ENCODE data around the gene MFSD12.

MFSD12 gene

DNA sequence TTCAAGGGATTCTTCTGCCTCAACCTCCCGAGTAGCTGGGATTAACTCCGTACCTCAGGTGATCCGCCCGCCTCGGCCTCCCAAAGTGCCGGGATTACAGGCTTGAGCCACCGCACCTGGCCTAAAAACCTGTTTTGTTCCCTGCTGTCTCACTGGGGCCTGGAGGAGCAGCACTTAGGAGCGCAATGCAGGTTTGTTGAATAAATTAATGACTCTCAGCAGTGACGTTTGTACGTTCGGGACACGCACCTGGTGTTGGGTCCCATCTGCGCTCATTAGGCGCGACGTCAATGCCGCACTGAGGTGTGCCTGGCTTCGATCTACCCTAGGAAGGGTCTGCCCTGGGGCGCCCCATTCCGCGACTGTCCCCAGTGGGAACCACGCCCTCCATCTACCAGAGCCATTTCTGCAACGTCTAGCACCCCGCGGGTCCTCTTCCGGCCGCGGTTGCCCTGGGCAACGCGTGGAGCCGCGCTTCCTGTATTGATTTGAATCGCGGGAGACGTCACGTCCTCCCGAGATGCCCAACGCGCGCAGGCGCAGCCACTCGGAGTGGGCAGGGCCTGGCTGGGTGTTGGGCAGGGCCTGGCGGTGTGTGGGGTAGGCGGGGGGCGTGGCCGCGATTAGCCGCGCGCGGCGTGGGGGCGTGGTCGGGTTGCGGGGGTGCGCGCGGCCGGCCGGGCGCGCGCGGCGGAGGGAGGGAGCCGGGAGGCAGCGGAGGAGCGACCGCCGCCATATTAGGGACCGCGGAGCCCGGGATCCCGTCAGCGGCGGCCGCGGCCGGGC is 51.6 kb downstream of the MFSD12 start, which contains the start of gene FZR1:
Gene FZR1, plus strand, starts transcription at position 714 of the 786 bp plus-strand sequence. CDS start 16,679 bp downstream, outside the sequence.
- DNase-seq = peak; percentile 91

DNA sequence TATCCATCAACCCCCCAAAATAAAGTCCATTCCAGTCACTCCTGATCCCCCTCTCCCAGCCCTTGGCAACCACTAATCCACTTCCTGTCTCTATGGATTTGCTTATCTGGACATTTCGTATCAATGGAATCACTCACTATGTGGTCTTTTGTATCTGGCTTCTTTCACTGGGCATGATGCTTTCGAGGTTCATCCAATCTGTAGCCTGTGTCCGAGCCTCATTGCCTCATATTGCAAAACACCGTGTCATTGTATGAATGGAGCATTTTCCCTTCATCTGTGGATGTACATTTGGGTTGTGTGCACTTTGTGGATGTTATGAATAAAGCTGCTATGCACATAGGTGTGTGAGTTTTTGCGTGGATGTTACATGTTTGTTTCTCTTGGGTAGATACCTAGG is 52.7 kb downstream of the MFSD12 start:
- DNase-seq = no peak

DNA sequence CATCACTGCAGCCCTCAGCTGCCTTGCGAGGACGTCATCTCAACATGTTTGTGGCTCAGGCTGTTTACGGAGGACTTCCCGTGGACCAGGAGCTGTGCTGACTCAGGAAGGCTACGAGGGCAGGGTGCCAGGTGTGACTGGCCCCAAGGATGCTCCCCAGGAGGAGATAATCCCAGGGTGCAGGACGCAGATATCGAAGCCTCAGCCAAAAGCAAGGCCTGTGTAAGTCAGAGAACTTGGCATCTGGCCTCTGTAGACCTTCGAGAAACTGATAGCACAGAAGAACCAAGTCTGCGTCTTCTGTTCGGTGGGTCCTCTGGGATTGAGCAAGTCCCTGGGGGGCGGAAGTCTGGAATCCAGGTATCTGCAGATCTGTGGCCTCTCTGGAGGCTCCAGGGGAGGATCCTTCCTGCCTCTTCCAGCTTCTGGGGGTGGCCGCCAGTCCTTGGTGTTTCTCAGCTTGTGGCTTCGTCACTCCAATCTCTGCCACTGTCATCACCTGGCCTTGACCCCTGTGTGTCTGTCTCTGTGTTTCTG is 54.3 kb downstream of the MFSD12 start:
- no peak for DNase-seq

DNA sequence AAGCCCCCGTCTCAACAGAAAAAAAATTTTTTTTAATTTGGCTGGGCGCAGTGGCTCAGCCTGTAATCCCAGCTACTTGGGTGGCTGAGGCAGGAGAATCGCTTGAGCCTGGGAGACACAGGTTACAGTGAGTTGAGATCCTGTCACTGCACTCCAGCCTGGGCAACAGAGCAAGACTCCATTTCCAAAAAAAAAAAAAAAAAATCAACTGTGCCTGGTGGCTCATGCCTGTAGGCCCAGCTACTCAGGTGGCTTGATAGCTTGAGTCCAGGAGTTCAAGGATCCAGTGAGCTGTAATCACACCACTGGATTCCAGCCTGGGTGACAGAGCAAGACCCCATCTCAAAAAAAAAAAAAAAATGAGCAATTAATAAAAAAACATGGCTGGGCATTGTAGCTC is 55.6 kb downstream of the MFSD12 start:
- DNase-seq = no peak

DNA sequence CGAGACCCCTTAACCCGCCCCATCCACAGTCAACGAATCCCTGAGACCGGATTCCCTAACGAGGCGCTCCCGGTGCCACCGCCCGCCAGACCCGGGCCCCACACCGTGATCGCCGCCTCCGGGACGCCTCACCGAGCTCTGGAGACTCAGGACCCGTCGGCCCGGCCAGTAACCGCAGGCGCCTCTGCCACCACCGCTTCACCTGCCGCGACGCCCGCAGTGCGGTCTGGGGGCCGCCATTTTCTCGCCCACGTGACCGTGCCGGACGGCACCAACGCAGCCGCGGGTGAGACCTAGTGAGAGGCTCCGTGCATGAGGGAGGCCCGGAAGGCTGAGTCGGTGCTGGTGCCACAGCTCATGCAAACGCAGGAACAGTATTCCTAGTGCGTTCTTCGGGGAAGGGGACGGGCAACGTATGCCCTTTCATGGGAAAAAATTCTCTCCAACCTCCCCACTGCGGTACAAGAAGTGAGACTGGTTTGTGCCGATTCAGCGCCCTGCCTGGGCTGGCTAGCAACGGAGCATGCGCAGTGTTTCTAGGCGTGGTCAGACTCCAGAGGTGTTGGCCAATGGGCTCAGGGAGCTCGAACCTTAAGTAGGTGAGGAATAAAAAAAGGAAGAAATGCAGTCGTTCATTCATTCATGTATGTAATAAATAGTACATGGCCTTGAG is 56.8 kb downstream of the MFSD12 start, which contains the start of gene DOHH:
Gene DOHH, minus strand, starts transcription at position 246 of the 673 bp plus-strand sequence. CDS start 3,860 bp downstream, outside the sequence.
- peak; percentile 87 for DNase-seq

DNA sequence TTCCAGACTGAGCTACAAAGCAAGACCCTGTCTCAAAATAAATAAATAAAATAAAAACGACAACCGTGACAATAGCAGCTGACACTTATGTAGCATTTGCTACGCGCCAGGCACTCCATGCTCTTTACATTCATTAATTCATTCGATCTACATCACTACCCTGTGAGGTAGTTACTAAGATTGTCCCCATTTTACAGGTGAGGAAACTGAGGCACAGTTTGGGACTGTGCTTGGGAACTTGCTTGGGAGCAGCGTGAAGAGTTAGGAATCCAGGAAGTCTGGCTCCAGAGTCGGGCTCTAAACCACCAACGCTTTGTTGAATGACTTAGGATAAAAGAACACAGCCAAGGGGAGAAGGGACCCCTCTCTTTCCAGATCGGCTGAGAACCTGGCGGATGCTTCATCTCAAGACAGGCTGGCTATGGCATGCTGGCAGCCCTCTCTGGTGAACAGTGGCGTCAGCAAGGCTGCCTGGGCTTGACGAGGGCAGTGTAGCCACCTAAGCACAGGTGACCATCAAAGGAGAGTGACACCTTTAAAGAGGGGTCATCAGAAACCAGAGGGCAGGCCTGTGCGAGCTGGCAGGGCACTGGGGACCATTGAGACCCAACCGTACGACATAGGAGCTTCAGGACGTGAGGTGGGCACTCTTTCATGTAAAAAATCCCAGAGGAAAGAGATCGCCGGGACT is 57.5 kb downstream of the MFSD12 start:
- no peak for DNase-seq

DNA sequence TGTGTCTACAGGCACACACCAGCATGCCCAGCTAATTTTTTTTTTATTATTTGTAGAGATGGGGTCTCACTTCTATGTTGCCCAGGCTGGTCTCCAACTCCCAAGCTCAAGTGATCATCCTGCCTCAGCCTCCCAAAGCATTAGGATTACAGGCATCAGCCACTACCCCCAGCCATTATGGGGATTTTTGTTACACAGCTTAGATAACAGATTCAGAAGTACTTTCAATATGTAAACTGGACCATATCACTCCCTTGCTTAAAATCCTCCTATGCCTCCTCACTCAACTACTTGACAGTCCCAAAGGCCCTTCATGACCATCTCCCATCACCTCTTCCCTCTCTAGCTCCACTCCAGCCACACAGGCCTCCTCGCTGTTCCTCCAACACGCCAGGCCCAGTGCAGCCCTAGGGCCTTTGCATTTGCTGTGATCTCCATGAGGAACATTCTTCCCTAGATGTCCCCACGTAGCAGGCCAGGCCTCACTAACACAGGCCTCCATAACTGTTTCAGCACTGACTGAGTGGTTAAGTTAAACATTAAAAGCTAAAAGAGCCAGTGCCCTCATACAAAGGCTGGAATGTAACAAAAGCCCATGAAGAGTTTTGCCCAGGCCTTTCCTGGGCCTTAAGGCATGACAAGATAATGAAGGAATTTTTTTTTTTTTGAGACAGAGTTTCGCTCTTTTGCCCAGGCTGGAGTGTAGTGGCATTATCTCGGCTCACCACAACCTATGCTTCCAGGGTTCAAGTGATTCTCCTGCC is 59.4 kb downstream of the MFSD12 start:
- DNase-seq = no peak

DNA sequence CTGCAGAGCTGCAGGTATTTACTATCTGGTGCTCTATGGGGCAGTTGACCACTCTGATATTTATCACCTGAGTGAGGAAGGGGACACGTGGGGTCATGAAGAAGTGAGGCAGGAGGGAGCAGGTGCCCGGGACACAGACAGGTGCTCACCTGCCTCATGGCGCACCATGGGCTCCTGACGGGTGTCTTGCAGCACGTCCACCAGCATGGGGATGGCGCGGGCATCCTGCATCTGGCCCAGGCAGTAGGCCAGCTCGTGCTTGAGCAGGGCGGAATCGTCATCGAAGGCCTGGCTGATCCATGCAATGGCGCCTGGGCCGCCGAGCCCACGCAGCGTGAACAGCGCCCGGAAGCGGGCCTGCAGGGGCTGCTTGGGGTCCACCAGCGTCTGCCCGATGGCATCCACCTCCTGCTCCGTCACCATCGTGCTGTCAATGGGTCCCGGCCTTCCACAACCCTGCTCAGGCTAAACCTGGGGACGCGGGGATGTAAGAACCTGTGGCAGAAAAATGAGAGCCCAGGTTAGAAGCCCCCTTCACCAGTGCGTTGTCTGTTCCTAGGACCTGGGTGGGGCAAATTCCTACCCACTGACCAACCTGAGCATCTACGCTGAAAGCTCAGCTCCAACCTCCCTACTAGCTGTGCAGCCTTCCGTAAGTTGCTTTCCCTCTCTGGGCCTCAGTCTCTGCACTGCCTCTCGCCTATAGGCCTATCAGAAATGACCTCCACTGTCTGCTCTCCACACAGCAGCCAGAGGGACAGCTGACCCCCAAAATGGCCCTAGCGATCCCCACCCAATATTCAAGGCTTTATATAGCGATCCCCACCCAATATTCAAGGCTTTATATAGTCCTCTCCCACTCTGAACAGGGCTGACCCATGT is 60.8 kb downstream of the MFSD12 start:
- no peak for DNase-seq

DNA sequence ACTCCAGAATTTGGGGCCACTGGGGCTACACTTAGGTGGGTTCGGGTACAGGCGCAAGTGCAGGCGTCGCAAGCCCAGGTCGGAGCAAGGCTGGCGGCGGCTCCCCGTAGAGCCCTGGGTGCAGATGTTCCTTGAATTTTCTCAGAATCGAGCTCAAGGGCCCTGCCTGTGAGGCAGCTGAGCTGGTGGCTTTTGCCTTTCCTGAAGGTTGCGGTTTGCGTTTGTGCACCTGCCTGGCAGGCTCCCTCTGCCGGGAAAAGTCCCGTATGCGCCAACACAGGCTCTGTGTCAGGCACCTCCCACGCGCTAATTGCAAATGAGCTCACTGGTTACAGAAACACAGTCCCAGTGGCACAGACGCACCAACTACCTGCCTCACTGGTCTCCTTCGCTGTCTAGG is 62.8 kb downstream of the MFSD12 start:
- no peak for DNase-seq
